Epithelial cell of proximal tubule (primary cell): Measurements from ENCODE around the gene GLT1D1. TPM values are rescaled to one million over a fixed set of nuclear protein-coding genes. Genes with fewer than 3 reads are reported as not detected.

Experiments used
- DNase-seq: peaks from one replicate; pipeline ENCODE4 v3.0.0-alpha.2; 2011; ENCODE audit warnings: low read depth
- H3K4me3 ChIP-seq: 2 replicates; pipeline ENCODE4 v1.5.1; 2011; ENCODE audit warnings: low read depth, mild to moderate bottlenecking, low read length
- CTCF ChIP-seq: conservative IDR thresholded peaks from 2 replicates; pipeline ENCODE4 v1.5.1; 2012; ENCODE audit warnings: low read depth, mild to moderate bottlenecking, low read length
- total RNA-seq: library from RNA; depleted of rRNA; stranded (reverse); fragments of >200 nt; gene quantifications from 2 replicates; pipeline ENCODE4 v1.2.3, GENCODE V29; 2015

The GLT1D1 gene
- total RNA-seq, 1 donor from 2014 or later = 0.46 TPM

- TF ChIP-seq CTCF = no peak
- no peak for DNase-seq
Measured at GRCh38 chr12:128816643-128816920, 36.7 kb upstream of the GLT1D1 start.

GRCh38 chr12:128817111-128818015 lies 35.9 kb upstream of the GLT1D1 start:
- peak; percentile 60 for DNase-seq
- no peak for TF ChIP-seq CTCF
- H3K4me3 ChIP-seq = no peak overlapping the region

More at GRCh38 chr12:128816643-128816920, 36.7 kb upstream of the GLT1D1 start:
- H3K4me3 ChIP-seq = no peak overlapping the region

GRCh38 chr12:128818065-128819022 lies 34.9 kb upstream of the GLT1D1 start:
- peak overlapping the region; percentile 18 for H3K4me3 ChIP-seq
- TF ChIP-seq CTCF = no peak
- DNase-seq = no peak

GRCh38 chr12:128819293-128820144 lies 33.8 kb upstream of the GLT1D1 start:
- DNase-seq = no peak
- H3K4me3 ChIP-seq = no peak overlapping the region
- no peak for TF ChIP-seq CTCF

- no peak for TF ChIP-seq CTCF
- H3K4me3 ChIP-seq = no peak overlapping the region
- no peak for DNase-seq
Measured at GRCh38 chr12:128820253-128820652, 33.0 kb upstream of the GLT1D1 start.

- no peak for DNase-seq
- no peak for TF ChIP-seq CTCF
- no peak overlapping the region for H3K4me3 ChIP-seq
Measured at GRCh38 chr12:128820723-128821432, 32.4 kb upstream of the GLT1D1 start.
